NCI-H526 treated with DMSO at 0.1 percent for 48 hours (cell line): ENCODE data around the gene CFDP1.

Source experiments
- DNase-seq: peaks from one replicate; lab custom pipeline; 2025; lab: John Stamatoyannopoulos, UW

Gene CFDP1

DNA sequence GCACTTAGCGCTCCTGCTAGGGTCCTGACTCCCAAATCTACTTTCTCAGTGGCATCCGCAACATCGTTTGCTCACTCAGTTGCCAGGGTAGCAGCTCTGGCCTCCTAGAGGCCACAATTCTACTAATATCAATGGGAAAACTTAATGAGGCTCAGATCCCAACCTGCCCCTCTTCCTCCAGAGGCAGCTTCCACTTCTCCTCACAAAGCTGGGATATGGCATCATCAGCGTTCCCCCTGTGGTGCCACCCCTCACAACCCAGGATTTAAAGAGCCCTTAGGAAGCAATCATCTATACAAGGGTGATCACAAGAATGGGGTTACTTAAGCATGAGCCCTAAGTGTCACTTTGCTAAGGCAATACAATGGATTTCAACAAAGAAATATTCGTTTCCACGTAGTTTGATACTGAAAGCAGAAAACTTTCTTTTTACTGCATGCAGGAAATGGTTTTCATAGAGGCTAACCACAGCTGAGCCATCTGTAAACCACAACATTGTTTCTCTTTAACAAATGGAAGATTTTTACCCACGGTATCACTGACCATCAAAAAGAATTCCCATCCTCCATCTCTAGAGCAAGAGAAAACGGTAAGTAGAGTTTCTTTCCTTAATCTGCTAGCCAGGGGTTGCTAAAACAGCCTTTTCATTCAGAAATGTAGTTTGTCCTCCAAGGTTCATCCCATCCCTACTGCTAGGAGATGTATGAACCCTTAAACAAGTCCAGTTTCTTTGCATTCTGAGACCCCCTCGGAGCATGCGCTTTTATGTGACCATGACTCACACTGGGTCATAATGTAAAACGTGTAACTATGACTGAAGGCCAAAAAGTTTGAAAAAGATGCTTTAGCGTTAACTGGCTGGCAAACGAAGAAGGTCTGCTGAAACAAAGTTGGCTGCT lies 113.5 kb downstream of the CFDP1 start:
- no peak for DNase-seq

DNA sequence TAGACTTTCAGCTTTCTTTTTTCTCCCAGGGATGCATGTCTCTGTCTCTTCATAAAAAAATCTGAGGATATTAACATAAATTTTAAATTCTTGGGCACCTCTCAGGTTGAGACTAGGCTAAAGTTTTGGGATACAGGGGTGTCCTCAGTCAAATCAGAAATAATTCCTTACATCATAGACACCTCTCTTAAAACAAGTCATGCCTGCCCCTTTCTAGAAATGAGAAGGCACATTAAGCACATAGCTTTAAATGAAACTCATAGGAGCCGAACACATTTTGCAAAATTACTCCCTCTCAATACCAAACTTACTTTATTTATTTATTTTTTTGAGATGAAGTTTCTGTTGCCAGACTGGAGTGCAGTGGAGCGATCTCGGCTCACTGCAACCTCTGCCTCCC lies 114.6 kb downstream of the CFDP1 start:
- no peak for DNase-seq

- no peak for DNase-seq
Measured at GRCh38 chr16:75317532-75317931, 115.8 kb downstream of the CFDP1 start.

DNA sequence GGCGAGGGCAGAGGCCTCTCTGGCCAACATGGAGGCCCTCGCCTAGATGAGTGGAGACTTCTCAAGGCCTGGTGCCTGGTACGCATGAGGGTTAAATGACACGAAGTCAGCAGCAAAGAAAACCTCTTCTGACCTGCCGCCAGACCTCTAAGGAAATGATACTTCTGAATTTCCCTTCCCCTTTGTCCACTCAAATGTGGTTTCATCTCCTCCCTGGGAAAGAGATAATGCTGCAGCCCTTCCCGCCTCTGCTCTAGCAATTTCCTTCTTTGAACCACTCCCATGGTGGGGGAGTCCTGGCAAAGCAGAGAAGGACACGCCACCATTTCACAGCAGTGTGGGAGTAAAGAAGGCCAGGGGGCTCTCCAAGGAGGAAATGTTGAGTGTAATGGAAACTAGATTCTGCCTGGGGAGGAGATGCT lies 116.2 kb downstream of the CFDP1 start:
- DNase-seq, result no peak

DNA sequence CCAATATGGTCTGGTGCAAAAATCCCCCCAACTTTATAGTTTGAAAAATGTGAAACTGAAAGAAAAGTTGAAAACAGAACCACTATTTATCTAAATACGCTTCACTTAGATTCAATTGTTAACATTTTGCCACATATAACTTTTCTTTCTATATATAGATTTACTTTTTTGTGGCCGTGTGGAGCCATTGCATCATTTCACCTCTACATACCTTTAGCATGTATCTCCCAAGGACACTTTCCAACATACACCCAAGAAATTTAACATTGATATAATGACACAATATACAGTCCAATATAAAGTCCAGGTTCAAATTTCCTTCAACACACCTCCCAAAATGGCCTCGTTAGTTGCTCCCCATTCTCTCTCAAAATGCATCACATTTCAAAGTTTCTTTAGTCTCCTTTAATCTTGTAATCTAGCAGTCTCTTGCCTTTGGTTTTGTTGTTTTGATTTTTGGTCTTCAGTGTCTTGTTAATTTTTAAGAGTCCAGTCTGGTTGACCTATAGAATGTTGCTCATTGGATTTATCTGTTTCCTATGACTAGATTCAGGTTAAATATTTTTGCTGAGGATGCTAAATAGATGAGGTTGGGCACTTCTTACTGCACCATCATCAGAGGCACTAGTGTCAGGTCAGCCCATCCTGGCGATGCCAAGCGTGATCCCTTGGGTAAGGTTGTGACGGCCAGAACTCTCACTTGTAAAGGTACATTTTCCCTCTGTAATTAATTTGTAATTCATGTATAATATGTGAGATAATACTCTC lies 117.6 kb downstream of the CFDP1 start:
- DNase-seq, result no peak

DNA sequence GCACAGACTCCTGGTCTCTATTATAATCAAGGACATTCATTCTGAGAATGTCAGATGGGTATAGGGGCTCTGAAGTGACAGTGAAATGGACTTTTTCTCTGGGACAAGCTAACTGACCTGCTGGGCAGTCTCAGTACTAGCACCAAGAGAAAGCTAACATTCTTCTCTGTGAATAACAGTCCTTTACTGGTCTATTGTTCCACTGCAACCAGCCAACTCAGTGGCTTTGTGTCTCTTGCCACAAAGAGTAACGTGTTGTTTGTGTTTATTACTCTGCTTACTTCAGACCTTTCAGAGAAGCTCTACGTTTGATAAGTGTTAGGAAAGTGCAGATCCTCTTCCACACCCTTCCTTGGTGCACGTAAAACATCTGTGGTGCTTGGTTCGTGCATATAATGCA lies 120.4 kb downstream of the CFDP1 start:
- no peak for DNase-seq

DNA sequence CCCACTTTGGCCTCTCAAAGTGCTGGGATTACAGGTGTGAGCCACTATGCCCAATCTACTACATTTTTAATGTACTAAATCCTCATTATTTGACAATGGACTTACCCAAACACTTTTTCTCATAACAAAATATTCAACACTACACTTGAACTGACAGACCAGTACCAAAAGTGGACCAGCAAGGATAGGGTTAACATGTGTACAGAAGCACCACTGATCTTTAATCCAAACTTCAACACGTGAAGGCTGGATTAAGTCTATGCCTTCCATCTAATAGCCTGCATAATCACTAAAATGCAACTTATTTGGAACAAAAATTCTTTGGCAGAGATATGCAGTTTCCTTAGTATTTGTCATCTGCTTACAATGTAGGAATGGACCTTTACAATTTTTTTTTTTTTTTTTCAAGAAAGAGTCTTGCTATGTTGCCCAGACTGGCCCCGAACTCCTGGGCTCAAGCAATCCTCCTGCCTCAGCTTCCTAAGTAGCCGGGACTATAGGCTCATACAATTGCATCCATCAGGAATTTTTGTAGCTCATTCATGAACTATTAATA lies 121.8 kb downstream of the CFDP1 start:
- no peak for DNase-seq

DNA sequence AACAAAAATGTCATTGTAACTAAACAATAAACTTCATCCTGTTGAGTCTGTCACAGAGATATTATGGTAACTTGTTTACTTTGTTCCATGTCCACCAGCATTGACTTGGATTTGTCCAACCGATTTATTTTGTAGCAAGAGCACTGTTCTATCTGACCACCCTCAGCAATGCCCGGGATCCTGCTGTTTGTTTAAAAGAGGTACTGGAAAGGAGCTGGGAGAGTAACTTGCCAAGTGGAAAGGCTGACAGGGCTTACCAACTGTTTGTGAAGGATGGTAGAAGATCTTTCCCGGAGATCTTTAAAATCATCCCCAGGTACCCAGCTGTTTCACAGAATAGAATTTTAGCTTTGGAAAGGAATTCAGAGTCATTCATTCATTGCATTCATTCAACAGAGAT lies 122.8 kb downstream of the CFDP1 start:
- no peak for DNase-seq

- no peak for DNase-seq
Measured at GRCh38 chr16:75309899-75310430, 123.3 kb downstream of the CFDP1 start.

- DNase-seq, result no peak
Measured at GRCh38 chr16:75309156-75309555, 124.1 kb downstream of the CFDP1 start.

GRCh38 chr16:75308011-75308410 lies 125.3 kb downstream of the CFDP1 start:
- DNase-seq, result no peak

DNA sequence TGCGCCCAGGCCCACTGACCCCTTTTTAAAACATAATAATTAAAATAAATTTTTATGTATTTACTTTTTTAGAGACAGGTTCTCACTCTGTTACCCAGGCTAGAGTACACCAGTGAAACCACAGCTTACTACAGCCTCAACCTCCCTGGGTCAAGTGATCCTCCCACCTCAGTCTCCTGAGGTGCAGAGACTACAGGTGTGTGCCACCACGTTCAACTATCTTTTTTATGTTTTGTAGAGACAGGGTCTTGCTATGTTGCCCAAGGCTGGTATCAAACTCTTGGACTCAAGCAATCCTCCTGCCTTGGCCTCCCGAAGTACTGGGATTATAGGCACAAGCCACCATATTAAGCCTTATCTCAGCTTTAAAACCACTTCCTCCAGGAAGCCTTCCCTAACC lies 125.8 kb downstream of the CFDP1 start:
- DNase-seq, result no peak

GRCh38 chr16:75306099-75306762 lies 127.1 kb downstream of the CFDP1 start:
- DNase-seq, result no peak

DNA sequence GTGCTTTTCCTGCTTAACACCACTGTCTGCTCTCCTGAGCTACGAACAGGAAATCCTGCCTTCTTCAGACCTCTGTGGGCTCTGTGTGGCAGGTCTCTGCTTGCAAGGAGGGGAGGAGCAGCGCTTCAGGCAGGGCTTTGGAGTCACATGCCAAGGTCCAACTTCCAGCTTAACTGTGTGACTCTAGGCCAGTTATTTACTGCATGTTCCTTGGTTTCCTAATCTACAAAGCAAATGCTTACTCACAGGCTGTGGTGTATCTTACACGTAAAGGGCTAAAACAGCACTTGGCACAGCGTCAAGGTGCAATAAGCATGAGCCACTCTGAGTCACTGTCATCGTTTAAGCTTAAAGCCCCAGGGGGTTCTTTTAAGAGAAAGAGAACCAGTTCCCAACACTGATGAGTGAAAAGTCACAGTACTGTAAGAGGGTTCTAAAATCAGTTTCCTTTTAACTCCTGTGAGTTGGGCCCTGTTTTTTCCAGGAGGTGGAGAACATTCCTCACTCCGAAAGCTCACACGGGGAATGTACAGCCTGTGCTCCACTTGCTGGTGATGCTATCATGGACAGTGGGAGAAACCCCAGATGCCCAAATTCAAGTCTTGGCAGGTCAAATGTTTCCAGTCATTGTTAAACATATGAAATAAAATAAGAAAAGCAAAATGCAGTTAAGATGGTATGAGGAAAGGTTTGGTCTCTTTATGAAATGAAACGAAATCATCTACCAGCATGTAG lies 127.8 kb downstream of the CFDP1 start:
- DNase-seq, result no peak

- DNase-seq, result no peak
Measured at GRCh38 chr16:75304521-75305363, 128.6 kb downstream of the CFDP1 start.

DNA sequence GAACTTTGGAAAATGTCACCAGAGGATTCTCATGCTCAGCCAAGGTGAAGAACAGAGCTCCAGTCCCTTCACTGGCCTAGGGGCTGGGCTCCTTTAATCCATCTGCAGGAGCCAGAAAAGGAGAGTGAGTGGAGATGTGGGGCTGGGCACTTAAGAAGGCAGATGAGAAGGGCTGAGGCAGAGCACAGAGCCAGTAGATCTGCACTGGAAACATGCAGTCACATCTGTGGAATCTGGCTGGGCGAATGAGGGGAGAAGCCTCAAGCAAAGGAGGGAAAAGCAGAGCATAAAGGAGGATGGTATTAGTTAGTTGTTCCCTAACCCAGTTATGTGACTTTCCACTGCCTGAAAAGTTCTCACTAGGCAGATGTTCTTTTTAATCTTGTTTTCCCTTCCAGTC lies 131.5 kb downstream of the CFDP1 start:
- DNase-seq, result no peak

- no peak for DNase-seq
Measured at GRCh38 chr16:75298267-75298666, 135.0 kb downstream of the CFDP1 start.

DNA sequence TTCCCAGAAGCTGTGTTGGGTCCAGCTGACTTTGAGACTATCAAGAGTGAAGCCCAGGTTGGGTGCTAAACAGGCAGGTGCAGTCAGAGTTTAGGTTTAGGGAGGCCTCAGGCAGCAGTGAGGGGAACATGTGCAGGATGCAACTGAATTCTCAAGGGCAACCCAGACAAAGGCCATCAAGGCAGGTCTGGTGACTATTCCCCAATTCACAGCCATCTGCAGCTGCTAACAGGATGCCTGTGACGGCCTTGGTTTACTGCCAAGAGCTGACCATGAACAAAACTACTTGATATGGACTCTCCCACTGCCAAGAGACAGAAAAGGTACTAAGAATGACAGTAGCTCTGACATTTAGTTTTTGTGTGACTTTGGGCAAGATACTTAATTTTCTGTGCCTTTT lies 136.7 kb downstream of the CFDP1 start:
- no peak for DNase-seq

DNA sequence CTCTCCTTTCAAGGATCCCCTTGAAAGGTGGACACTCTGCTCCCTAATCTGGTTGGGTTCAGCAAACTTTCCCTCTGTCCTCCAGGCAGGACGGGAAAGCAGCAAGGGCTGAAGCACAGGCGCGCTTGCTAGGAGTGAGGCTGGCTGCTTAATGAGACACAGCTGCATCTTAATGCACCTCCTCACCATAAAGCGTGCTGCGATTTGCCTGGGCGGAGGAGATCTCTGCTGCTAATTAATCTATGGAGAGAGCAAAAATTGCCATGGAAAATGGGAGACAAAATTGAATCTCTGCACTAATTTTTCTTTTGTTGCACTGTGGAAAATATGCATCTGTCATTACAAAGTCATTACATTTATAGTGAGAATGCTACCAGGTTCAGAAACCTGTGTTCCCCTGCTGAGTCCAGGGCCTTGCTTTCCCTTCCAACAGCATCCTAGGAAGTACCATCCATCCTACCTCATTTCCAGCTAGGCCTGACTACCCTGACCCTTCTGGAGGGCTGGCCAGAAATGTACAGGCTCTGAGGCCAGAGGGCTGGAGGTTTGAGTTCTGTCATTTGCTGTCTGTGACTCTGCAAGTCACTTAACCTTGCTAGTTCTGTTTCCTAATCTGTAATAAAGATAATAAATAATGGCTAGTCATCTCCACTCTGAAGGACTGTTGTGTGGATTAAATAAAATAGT lies 138.4 kb downstream of the CFDP1 start:
- DNase-seq, result no peak

DNA sequence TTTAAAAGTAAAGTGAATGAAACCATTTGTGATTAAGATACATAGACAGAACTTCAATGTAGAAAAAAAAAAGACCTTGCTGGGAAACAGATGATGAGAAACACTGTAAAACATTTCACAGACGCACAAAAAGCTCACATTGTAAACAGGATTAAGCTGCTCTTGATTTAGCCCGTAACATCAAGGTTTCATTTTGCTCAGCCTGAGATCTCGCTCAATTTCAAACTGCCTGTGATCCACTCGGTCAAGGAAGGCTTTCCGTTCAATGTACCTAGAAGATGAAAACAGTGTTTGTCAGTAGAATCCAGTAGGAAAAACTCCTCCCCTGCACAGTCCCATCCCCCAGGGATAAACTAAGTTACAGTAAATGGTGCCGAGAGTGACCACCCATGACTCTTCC lies 139.5 kb downstream of the CFDP1 start:
- DNase-seq, result no peak
